Mucosa of descending colon (tissue), 3 donors: Measurements from ENCODE around the gene TPST1. TPM values are rescaled to one million over a fixed set of nuclear protein-coding genes. Genes with fewer than 3 reads are reported as not detected.

Experiments
- ATAC-seq: fragments of 200-7000 bp; cut with Tn5 transposase; one replicate; pipeline ENCODE4 v1.9.1; 2020; ENCODE audit warnings: mild to moderate bottlenecking, moderate library complexity
- DNase-seq, 3 donors: peaks; one replicate each; pipeline ENCODE4 v3.0.0-alpha.2; 2020
- H3K36me3 ChIP-seq: fragments of 200-600 bp; one replicate; pipeline ENCODE4 v1.8.0; 2021; ENCODE audit warnings: low read depth, mild to moderate bottlenecking
- H3K4me1 ChIP-seq: fragments of 200-600 bp; one replicate; pipeline ENCODE4 v1.8.0; 2021; ENCODE audit warnings: low read depth, mild to moderate bottlenecking
- H3K4me3 ChIP-seq: fragments of 200-600 bp; one replicate; pipeline ENCODE4 v1.8.0; 2021; ENCODE audit warnings: mild to moderate bottlenecking
- H3K9me3 ChIP-seq: fragments of 200-600 bp; one replicate; pipeline ENCODE4 v1.8.0; 2021; ENCODE audit warnings: mild to moderate bottlenecking
- CTCF ChIP-seq: fragments of 200-600 bp; IDR thresholded peaks from one replicate; pipeline ENCODE4 v1.8.0; 2022; ENCODE audit warnings: antibody characterized with exemption, mild to moderate bottlenecking
- intact Hi-C, 2 donors: fragments of 100-400 bp; cut with DNase I in 1 of 2; cut with micrococcal nuclease in 1 of 2; formaldehyde crosslinking; loops; one replicate each; pipeline versions ENCODE4 v1.11.0 to v1.11.1; 2022; cut with DNase I, micrococcal nuclease
- total RNA-seq, 3 donors: library from RNA; stranded (reverse); fragmentation: NEBNext Ultra II Directional in 2 of 3; extraction: Animal tissue kit (Norgen Biotek cat#: 25700) in 2 of 3; gene quantifications; one replicate each; pipeline versions ENCODE4 v1.2.1 to v1.2.4, GENCODE V29; 2021 to 2023
- donor health status: DM: no; HTN: no; CAD: no; lungs with moderate emphysema.
- donor health status: DM: no; HTN: no; CAD: no.
- donor health status: DM: no; HTN: yes; CAD: no.

Gene TPST1
- total RNA-seq, 3 donors from 2014 or later = 3.5 to 15.0 (median 8.5) TPM

- TF ChIP-seq CTCF = no peak
- intact Hi-C loops = no loop called here
- Histone ChIP-seq H3K4me1 (no peaks in the 10 kb centered on the region), H3K9me3 (peaks cover 4% of the 10 kb centered on the region), H3K4me3 (no peak overlapping the region), H3K36me3 (no peaks in the 10 kb centered on the region)
- ATAC-seq (no peak), DNase-seq (no peak)
Measured at GRCh38 chr7:66185680-66186187, 19.4 kb upstream of the TPST1 start.

- Histone ChIP-seq H3K9me3 (peaks cover 4% of the 10 kb centered on the region), H3K4me1 (no peaks in the 10 kb centered on the region), H3K4me3 (no peak overlapping the region), H3K36me3 (no peaks in the 10 kb centered on the region)
- TF ChIP-seq CTCF = no peak
- intact Hi-C loops = no loop called here
- DNase-seq = no peak
- ATAC-seq = no peak
Measured at GRCh38 chr7:66186991-66187390, 18.1 kb upstream of the TPST1 start.

- no peaks in the 10 kb centered on the region for H3K36me3 ChIP-seq
- no peak overlapping the region for H3K4me3 ChIP-seq
- peaks cover 4% of the 10 kb centered on the region for H3K9me3 ChIP-seq
- TF ChIP-seq CTCF = no peak
- peak in 1 of 3 donors; percentile 20 for DNase-seq
- intact Hi-C loops = no loop called here
- no peaks in the 10 kb centered on the region for H3K4me1 ChIP-seq
- ATAC-seq = peak; percentile 48
Measured at GRCh38 chr7:66187905-66188304, 17.2 kb upstream of the TPST1 start.

GRCh38 chr7:66188645-66189044 is 16.5 kb upstream of the TPST1 start:
- ATAC-seq (no peak), DNase-seq (no peak)
- Histone ChIP-seq H3K36me3 (no peaks in the 10 kb centered on the region), H3K4me1 (no peaks in the 10 kb centered on the region), H3K9me3 (peaks cover 4% of the 10 kb centered on the region), H3K4me3 (no peak overlapping the region)
- no peak for TF ChIP-seq CTCF
- intact Hi-C loops = no loop called here

- no peaks in the 10 kb centered on the region for H3K36me3 ChIP-seq
- H3K9me3 ChIP-seq = peaks cover 4% of the 10 kb centered on the region
- no peak for ATAC-seq
- DNase-seq = no peak
- no peak overlapping the region for H3K4me3 ChIP-seq
- TF ChIP-seq CTCF = no peak
- no peaks in the 10 kb centered on the region for H3K4me1 ChIP-seq
- intact Hi-C loops = no loop called here
Measured at GRCh38 chr7:66189695-66190503, 15.2 kb upstream of the TPST1 start.
